HG03521 (cell line): ENCODE data around the gene CNTNAP3B.
"Not testable (repeated sequence)": the region's sequence is repeated elsewhere in the genome, so short reads cannot be mapped to it uniquely, and the experiment has no call there.

Experiments
- ATAC-seq: cut with Tn5 transposase; IDR thresholded peaks from one replicate; pipeline ENCODE4 v1.9.1; 2021; ENCODE audit warnings: mild to moderate bottlenecking, moderate library complexity; ENCODE audit not compliant: unreplicated experiment

The CNTNAP3B gene

DNA sequence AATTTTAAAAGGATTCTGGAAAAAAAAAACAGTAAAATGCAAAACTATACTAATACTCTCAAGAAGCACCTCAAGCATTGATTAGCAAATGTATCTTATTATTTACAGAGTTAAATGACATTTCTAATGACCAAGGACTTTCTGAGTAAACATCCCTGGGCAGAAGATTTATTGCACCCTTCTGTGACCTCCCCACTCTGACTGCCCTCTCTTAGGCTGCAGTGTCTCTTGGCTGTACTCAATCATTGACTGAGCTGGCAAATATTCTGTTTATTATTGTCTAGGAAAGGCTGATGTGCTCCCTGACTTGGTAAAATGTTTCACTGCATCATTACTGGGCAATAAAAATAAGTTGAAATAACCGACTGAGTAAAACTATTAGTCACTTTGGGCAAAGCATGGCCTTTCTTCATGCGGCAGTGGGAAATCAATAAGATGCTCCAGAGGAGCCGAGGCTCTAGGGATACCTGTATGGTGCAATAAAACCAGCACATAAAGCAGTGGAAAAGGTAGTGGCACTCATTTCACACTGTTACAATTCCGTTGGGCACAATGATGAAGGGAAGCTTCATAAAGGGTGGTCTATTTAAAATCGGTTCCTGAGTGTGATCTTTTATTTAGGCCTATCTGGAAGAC is 151.1 kb downstream of the CNTNAP3B start:
- not testable (repeated sequence) for ATAC-seq

DNA sequence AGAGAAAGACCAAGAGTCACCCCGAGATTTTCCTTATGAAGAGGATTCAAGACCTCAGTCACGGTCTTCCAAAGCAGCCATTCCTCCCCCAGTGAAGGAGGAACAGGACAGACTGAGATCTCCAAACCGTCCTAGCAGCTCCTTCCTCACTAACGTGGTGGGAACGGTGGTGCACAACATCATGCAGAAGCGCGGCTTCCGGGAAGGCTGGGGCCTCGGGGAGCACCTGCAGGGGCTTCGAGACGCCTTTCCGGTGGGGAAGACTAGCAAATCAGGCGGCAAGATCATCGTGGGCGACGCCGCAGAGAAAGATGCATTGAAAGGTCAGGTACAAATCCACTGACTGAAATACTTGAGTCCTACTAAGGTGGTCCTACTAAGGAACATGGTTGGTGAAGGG is 154.3 kb downstream of the CNTNAP3B start:
- not testable (repeated sequence) for ATAC-seq

DNA sequence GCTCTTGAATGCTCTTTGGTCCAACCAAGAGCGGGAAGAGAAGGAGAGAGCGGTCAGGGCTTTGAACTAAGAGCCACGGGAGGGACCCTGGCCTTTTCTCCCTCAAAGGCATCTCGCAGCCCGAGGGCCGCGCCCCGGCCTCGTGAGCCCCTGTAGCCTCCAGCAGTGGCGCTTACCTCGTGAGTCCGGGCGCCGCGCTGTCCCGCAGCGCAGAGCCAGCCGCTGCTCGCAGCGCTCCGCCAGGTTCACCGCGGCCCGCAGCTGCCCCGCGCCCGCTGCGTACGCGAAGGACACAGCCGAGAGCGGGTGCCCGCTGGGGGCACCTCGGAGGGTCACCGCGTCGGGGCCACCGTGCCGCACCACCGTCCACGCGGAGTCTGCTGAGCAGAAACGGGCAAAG is 176.2 kb downstream of the CNTNAP3B start:
- ATAC-seq = not testable (repeated sequence)

GRCh38 chr9:41941738-41942137 is 187.5 kb downstream of the CNTNAP3B start:
- ATAC-seq = not testable (repeated sequence)

DNA sequence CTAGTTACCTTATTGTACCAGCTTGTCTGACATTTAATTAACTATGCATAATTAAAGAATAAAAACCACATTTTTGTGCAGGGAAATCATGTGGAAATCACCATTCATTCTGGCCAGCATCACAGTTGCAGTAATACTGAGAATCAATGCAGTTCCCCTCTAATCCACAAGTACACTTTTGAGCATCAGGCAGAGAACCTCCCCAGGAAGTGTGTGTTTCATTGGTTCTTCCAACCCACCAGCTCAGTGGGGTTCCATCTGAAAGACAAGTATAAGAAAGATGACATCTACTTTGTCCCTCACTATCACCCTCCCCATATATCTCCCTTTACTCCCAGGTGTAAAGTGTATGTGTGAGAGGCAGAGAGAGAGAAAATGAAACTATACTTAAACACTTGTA is 191.1 kb downstream of the CNTNAP3B start:
- ATAC-seq = not testable (repeated sequence)

- ATAC-seq = not testable (repeated sequence)
Measured at GRCh38 chr9:41935727-41936126, 193.5 kb downstream of the CNTNAP3B start.

DNA sequence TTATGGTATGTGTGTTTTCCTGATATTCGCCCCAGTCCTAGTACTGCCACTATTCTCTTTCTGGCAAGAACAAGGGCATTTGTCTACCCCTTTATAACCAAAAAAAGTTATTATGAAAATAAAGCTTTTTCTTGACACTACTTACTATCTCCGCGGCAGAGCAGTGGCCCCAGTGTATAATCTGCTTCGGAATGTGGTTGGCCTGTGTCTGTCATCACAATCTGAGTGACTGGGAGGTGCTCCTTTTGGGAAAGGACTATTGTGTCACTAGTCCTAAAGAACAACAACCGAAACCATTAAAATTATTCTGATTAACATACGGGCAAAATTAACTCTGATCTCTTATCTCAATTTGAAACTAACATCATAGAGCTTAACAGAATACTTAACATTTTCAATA is 200.1 kb downstream of the CNTNAP3B start:
- ATAC-seq = not testable (repeated sequence)

DNA sequence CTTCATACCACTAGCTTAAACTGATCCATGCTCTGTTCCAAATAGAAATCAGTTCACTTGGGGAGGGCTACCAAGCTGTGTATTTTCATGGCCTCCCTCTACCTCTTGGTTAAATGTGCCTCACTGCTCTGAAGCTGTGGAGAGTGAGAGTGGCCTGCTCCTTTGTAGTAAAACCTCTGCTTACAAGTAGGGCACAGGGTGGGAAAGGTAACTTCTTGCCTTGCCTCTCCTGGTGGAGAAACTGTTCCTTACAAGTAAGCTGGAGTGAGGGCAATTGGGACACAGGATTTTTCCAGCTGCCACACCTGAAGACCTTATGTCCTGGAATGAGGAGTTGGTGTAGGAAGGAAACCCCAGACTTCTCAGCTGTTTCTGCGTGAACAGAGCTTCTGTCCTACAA is 211.9 kb downstream of the CNTNAP3B start:
- not testable (repeated sequence) for ATAC-seq

DNA sequence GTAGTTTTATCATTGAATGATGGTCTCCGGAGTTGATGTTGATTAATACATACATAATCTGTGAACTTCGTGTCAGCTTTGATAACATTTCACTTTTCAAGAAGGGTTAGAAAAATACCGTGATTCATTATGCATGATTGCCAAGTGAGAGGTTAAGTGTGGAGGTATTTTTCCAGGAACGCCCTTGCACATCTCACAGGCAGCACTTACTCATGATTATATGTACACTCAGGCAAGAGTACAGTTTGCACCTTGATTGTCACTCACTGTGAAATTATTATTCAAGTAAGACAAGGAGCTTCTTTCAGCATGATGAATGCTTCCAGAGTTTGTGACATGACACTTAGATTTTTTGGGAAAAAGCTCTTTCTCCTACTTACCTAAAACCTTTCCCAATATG is 223.7 kb downstream of the CNTNAP3B start:
- ATAC-seq = not testable (repeated sequence)

DNA sequence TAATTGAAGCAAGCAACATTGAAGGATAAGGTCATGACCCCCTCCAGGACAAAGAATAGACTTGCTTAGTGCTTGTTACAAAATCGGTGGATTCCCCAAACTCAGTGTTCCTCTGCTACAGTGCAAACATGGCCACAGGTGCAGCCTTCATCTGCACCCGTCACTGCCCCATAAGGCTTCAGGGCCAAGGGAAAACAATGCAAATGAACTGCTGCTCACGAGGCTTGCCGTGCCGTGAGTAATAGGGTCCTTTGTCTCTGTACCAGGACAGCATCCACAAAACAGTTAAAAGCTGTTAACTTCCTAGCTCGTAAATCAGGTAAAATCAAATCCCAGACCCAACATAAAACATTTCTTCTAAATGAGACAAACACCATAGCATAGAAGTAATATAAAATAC is 226.5 kb downstream of the CNTNAP3B start:
- not testable (repeated sequence) for ATAC-seq

DNA sequence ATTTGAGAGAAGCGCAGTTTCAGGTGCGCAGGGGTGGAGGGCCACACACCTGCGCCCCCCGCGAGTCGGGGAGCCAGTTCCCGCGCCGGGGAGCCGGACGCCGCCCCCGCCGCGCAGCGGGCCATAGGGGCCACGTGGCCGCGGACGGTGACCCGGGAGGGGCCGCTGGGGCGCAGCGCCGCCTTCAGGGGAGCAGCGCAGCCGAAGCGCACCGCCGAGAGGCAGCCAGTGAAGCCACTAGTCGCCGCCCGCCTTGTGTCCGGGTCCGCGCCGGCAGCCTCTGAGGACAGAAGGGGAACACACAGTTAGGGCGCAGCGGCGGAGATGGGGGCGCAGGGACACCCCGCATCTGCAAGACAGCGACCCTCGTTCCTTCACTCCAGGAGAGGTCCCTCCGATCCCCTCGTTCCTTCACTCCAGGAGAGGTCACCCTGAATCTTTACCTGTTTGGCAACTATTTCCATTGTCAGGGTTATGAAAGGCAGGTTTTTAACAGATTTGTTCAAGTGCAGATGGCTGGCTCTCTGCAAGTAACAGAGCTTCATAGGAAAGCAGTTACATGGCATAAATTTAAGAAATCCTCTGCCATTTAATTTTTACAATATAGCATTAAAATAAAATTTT is 230.4 kb downstream of the CNTNAP3B start:
- not testable (repeated sequence) for ATAC-seq

DNA sequence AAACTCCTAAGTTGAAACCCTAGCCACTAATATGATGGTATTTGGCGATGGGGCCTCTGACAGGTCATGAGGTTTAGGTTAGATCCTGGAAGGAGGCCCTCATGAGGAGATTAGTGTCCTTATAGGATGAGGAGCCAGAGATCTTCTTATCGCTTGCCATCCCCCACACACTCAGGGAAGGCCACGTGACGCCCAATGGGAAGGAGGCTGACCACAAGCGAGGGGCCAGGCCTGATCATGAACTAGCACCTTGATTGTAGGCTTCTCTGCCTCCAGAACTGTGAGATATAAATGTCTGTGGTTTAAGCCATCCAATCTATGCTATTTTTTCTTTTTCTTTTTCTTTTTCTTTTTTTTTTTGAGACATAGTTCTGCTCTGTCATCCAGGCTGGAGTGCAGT is 254.7 kb downstream of the CNTNAP3B start:
- not testable (repeated sequence) for ATAC-seq

DNA sequence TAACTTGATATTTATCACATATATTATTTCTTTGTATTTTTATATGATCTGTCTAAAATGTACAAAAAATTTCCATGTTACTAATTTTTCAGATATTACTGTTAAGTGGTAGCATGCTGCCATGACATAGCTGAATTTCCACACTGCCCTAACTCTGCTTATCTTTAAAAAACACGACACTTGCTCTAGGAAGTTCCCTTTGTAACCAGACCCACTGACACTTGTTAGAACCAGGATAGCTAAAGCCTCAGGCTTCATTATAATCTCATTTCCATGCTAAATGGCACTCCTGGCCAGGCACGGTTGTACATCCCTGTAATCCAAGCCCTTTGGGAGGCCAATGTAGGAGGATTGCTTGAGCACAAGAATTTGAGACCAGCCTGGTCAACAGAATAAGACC is 273.8 kb downstream of the CNTNAP3B start:
- ATAC-seq = not testable (repeated sequence)

DNA sequence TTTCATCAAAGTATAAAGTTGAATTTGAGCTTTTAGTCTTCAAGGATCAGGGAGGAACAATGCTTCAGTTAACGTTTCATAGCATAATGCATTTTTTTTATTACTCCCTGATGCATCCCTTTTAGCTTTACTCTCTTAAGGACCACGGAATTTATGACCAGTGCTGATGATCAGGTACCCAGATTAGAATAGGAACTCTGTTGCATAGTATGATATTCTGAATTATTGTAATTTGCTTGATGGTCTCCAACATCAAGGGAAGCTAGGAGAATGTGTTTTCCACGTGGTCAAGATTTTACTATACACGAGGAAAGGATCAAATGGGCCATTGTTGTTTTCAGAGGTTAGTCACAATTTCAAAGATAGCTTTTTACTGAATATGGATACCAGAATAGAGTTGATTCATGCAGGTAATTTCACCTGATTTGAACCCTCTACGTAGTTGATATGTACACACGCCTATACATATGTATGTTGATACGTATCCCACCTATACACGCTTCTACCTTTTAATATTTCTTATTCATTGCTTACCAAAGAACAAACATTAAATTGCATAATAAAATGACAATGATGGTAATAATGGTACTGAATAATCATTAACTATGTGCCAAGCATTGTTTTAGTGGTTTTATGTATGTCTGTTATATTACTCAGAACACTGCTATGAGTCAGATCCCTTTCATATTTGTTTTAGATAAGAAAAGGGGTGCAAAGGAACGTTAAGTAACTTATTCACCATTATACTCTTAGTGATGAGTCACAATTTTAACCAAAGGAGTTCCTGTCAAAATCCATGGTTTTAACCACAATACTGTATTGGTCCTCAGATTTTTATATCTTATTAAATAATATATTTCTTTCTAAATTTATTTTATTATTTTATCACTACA is 277.1 kb downstream of the CNTNAP3B start:
- not testable (repeated sequence) for ATAC-seq

DNA sequence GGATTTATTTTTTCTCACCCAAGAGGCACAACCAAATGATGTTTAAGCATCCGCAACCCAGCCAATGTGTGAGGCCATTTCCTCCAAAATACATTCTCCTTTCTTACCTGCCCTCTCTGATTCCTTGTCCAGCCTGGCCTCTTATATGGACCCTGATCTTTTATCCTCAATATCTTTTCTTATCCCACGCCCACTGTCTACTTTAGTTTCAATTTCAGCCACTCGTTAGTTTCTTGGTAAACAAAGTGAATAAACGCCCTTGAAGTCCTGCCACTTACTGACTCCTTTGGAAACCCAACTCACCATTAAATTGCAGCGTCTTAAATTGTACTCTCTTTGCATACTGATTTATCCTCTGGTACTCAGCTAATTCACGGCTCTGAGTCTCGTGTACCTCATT is 281.4 kb downstream of the CNTNAP3B start:
- not testable (repeated sequence) for ATAC-seq
